ENCODE measurements around the gene SLC9A9.

The SLC9A9 gene

DNA sequence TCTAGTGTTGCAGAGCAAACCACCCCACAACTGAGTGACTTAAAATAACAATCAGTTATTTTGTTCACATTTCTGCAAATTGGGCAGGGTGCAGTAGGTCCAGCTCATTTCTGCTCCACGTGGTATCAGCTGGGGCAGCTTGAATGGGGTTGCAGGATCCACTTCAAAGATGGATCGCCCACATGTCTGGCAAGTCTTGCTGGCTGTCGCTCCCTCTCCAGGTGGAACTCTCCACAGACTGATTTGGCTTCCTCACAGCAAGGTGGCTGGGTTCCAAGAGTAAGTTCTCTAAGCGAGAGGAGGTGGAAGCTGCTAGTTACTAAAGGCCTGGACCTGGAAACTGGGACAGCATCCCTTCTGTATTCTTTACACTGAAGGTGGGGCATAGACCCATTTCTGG is 213.3 kb downstream of the SLC9A9 start:
- DNase-seq = no peak

DNA sequence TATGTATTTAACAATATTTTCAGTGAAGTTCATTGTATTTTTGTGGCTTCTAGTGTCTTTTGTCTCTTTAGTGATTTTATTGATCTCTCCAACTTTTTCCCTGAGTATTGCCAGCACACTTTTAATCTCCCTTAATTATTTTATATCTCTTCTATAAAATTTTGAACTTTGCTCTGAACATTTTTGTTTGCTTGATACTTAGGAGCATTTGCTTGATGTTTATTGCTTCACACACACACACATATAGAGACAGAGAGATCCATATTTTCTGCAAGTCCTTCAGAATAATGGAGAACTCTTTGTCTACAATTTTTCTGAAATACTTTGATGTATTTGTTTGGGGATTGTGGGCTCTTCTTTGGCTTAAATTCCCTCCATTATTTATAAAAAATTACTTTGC is 213.8 kb downstream of the SLC9A9 start:
- no peak for DNase-seq

DNA sequence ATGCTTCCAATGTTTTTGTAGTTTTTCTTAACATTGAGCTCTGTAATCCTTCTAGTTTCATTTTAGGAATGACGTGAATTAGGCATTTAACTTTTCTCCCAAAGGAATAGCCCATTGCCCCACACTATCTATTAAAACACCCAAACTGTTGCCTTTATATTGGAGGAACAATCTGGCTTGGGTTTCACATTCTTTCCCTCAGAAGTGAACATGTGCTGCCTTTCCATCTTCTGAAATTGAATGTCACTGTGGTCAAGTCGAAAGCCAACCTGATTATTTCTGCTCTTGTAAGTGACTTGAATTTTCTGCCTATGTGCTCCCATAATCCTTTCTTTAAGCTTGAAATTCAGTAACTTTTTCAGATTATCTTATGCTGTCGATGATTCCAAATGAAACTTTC is 214.5 kb downstream of the SLC9A9 start:
- DNase-seq = no peak

DNA sequence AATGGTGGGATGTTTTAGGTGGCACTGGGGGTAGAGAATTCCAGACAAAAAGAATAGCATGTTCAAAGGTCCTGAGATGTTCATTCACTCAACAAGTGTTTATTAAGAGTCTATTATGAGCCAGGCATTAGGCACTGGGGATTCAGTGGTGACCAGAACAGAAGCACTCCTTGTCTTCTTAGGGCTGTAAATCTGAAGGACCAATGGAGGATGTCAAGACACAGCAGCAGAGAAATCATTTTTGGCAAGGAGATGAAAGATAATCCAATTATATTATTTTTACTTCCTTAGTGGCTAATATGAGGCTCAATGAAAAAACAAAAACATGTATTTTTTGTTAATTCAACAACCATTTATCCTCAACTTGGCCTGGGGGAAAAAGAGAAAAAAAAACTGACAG is 218.5 kb downstream of the SLC9A9 start:
- DNase-seq = no peak

DNA sequence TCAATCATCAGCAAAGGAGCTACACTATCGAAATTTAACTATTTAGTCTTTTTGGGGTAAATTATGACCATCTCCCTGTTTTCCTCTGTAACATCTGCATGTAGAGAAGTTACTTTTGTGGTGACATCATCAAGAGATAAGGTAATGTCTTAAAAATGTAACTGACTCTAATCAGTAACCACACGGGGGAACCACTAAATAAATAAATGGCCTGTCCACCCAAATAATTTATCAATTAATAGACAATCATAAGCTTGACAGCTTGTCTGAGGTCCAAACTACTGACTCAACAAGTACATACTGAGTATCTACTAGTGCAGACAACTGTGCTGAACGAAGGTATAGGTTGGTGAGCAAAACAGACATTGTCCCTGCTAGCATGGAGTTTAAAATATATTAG is 219.3 kb downstream of the SLC9A9 start:
- DNase-seq = no peak

DNA sequence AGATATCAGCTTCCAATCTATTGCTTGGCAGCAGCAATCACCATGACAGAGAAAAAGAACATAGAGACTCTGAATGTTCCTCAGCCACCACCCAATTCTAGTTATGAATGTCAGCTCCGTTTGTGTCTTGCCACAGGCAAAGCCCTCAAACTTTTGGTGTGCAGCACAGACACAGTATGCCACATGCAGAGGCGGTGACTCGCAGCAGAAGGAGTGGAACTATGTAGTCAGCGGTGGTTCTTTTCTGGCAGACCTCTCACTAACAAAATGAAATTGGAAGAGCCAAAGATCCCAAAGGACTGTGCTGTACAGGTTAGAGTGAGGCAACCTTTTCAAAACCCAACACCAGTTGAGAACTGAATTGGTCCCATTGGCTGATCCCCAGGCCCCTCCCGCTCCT is 220.9 kb downstream of the SLC9A9 start:
- no peak for DNase-seq

DNA sequence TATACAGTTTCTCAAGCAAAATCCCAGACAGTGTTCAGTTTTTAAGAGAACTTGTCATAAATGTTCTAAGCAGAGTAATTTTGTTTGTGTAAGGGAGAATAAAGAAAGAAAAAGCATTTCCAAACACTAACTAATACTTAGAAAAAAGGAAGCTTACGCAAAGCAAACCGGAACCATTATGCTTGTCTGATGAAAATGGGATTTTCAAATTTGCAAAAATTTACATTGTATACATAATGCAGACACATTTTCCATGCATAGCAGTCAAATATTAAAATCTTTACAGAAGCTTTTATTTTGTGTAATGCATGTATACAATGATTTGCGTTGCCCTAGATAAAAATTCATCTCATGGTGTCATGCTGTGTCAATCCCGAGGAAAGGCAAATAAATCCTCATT is 229.0 kb downstream of the SLC9A9 start:
- no peak for DNase-seq

DNA sequence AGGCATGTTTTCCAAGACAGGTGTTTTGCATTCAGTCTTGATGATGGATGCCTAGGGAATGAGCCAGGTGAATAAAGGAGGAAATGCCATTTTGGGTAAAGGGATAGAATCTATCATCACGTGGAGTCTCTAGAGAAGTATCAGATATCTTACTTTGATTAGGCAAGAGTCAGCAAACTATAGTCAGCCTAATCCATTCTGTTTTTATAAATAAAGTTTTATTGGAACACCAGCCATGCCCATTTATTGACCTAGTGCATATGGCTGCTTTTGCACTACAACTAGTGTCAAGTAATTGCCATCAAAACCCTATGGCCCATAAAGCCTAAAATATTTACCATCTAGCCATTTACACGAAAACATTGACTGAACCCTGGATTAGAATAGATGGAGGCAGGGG is 231.2 kb downstream of the SLC9A9 start:
- no peak for DNase-seq

DNA sequence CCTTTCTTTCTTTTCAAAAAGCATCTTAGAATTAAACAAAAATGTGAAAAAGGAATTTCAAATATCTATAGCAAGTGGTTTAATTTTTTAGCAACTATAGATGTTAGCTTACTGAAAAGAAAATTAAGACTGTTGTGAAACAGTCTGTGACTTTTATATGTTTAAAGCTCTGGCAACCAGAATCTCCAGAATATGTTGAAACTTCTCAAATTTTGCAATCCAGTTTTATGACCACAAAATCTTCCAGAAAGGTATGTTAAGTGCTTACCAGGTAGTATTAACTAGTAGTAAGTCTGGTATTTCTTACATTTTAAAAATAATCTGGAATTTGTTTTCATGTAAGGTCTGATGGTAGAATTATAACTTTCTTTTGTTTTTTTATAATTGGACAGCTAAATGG is 235.0 kb downstream of the SLC9A9 start:
- no peak for DNase-seq

DNA sequence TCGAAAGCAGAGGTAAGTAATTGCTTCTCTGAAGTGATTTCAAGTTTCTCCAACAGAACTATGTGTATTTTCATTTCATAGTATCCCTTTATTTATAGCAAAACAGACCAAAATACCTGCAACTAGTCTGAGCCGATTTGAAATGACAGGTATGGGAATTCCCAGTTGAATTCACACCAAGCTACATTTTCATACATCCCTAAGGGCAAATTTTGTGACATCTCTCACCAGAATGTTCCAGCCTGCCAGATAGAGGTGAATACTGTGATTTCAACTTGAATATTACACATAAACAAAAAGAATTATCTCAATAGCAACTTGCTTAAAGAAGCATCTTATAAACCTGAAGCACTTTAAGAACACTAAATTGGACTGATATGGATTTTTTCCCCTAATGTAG is 235.7 kb downstream of the SLC9A9 start:
- no peak for DNase-seq

DNA sequence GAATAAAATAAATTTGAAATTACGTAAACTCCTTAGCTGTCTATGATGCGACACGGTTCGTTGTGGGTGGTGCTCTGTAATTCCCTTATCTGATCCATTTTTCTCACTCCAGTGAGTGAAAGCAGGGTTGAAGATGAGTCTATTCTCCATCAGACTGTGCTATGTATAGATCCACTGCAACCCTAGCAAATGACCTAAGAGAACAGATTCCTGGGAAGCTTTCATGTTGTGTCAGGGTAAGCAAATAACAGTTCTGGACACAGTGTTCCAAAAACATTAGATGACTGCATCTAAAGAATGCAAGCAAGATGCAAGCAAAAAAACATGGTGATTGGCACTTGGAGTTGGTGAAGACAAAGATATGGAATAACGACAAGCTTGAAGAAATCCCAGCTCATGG is 239.3 kb downstream of the SLC9A9 start:
- DNase-seq = no peak

DNA sequence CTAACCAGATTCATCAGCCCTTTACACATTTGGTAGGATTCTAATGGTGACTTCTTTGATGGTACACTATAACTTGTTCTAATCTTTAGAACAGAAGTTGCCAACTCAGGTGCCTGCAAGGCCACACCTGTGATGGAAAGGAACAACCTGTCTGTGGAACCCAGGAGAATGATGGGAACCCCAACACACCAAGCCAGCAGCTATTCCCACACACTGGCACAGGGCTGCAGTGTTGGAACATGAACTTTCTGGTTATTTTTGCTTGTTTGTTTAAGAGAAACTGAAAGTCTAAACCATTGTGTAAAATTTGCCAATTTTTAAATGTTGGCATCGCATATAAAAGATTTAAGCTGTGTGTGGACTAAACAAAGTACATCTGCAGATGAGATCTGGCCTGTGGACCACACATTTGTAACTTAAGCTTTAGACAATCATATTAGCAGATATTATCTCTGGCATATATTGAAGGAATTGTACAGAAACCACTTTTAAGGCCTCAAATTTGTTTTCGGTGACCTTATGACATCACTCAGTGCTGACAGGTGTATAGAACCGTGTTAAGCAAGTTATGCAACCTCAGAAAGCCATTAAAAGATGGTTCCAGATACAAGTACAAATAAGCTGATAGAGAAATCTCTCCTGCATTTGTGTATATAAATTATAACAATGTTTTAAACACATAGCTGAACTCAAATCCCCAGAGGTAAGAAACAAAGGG is 242.9 kb downstream of the SLC9A9 start:
- no peak for DNase-seq

DNA sequence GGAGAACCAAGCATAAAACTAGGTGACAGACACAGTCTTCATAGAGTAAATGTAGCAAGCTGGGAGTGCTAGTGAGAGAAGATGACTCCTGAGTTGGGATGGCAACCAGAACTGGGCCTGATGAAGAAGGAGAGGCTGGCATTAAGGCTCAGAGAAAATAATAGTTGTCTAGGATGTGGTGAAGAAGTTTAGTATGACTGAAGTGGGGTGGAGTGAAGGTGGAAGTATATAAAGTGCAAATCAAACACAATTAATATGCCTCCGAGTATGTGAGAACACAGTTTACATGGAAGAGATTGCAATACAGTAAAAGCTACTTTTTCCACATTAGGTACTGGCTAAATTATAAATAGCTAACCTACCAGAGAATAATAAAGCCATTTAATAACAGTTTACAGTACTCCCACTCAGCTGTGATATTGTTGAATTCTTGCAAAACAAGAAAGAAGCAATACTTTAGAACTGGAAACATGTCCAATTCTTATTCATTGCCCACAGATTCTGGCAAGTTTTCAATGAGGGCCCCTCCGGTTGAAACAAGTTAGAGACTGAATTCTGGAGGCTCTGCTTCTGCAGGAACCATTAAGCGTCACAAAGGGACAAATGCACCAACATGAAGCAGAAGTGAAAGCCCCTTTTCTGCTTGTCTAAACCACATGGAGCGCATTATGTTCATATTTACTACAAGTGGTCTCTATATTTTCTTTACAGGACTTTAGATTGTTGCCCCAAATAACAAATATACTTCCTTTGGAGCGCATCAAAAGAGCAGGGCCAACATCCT is 243.7 kb downstream of the SLC9A9 start:
- DNase-seq = no peak

DNA sequence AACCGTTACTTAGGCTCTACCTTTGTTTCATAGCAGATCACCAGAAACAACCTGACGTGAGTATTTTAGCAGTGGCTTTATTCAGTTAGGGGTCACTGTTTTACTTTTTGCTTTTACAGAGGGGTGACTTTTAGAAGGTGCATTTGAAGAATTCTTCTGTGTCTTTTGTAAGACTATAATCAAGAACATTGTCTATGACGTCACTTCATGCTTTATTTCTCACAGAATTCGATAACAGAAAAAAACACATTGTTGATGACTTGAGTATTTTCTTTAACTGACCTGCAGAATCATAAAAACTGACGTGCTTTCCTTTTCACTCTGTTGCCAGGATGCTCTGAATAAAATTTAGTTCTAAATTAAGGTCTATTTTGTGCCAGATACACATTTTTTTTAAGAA is 244.5 kb downstream of the SLC9A9 start:
- DNase-seq = no peak

DNA sequence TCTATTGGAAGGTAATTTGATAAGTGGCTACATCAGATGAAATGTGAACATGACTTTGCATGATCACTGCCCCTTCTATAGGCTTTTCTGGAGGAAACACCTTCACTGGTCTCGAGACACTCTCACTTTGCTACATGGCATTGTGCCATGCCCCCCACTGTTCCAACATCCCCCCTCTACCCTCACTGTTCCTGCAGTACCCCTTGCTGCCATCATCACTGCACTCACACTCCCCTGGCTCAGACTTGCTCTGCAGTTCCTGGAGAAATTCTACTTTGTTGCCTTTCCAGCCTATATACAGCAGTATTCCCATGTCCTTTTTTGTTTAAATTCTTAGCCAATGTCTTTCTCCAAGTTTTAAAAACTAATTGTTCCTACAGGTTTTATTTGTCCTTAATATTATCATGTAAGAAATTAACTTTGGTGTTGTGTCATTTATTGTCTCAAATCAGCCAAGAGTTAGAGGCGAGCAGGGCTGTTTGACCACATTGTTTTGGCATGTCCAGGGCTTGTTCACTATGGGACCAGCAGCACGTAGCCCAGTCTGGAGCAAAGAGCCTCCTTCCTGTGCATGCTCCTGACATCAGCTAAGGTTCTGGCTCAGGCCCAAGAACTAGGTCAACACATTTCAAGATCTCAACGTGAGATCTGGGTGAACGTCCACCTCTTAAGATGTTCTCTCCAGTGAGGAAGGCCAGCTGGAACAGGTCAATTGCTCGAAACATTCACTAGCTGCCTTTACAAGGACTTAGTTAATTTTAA is 246.4 kb downstream of the SLC9A9 start:
- no peak for DNase-seq

DNA sequence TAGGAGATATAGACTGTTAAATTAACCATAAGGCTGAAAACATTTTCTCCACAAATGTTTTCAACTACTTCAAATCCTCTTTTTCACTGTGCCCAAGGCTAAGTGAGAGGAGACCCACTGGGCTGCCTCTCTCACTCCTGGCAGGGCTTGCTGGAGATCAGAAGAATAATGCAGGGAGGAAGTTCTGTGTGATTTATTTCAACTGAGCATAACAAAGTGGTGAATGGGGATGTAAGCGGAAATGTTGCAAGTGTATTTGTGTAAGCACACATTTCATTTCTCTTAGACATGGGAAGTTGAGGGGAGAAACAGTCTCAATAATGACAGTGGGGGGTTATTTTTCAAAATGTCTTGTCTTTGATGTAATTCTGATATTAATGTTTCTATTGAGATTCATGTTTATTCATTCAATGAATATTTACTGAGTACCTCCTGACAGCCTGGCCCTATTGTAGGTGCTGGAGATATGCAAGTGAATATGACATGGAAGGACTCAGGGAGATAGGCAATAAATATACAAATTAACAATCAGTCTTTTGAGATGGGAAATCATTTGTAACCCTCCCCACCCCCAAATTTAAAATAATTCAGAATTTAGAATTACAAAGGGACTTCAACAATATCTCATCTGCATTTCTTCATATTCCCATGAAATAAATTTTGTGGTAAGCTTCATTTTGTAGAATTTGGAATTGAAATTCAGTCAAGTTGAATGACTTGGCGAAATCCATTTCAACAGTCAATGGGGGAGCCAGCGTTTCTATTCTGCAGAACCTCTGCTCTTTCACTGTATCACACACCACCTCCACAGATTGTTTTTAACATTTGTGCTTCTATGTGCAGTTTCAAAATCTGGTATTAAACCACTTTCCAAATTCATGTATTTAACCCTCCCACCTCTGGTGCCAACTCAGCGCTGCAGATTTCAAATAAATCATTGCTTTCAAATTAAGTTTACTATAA is 247.2 kb downstream of the SLC9A9 start:
- DNase-seq = no peak

DNA sequence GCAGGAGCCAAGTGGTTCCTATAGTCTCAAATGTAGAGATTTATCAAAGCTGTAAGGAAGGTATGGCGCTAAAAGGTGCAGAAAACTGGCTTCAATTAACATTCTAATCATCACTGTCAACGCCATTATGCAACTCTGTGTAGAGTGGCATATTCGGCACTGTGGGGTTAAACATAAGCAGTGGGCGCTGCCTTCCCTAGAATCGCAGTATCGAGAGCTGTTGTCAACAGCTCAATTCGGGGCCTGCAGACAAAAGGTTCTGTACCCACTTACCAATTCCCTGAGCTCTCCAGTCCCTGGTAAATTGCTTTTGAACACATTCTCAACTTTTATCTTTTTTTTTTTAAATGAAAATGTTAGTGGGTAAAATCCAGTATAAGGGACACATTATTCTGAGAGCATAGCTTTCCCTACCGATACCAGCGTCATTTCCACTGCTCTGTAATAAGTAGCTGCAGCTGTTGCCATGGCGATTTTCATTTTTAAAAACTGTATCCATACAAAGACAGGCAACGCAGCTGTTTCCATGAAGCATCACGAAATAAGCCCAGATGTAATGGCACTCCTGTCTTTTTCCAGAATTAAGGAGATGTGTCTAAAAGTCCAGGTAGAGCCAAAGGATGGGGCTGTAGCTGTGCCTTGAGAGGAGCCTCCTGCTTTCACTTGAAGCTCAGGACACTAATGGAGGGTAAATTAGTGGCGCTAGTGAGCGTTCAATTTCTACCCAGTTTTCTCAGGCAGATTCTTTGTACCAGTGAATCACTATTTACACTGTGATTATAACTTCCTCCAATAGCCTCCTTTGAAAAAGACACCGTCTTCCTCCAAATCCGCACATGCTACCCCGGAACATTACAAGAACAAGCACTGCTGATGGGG is 250.3 kb downstream of the SLC9A9 start:
- no peak for DNase-seq

DNA sequence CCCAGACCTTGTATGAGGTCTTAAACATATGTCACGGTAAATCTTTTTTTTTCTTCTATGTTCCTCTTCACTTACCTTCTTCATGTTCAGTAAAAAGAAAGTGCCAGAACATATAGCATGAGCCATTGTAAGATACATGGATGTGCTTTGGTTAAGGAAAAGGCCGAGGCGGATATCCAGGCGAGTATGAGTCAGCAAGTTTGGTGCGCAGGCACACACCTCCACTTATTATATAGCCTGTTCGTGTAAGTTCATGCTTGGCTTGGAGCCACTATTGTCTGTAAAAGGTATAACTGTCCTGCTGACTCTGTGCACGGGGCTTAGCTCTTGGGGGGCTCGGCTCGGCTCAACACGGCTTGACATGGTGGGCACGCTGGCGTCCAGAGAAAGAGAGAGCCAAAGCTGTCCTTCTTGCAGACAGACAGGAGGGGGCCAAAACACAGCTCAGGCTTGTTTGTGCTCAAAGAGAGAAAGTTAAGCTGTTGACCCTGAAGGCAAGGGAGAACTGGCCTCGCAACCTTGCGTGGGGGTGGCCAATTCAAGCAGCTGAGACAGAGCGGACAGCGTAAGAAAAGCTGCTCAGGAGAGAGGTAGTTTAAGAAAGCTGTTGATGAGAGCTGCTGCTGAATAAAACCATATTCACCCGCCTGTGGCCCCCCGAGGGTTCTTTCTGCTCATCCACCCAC is 251.2 kb downstream of the SLC9A9 start:
- DNase-seq = no peak

DNA sequence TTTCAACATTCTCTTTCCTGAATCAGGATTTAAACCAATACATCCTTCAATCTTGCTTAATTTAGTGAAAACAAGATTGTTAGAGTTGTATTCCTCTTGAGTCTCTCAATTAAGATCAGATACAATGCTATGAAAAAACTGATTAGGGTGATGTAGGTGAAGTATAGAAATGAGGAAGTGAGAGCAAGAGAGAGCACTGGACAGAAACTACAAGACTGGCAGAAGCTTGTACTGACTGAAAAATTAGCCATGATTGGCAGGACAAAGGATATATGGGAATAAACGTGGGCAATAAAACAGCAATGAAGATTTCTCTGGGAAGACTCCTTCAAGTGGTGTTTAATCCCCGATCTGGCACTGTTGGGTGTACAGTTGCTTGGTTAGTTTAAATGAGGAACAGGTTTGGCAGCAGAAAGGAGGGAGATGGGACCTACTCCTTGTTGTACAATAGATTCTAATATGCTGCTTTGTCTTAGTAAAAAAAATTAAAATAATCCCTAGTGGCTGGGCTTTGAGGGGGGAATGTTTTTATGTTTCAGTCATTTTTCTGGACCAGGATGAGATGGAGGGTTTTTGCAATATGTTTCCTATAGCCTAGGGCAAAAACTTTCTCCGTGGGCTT is 252.7 kb downstream of the SLC9A9 start:
- no peak for DNase-seq

DNA sequence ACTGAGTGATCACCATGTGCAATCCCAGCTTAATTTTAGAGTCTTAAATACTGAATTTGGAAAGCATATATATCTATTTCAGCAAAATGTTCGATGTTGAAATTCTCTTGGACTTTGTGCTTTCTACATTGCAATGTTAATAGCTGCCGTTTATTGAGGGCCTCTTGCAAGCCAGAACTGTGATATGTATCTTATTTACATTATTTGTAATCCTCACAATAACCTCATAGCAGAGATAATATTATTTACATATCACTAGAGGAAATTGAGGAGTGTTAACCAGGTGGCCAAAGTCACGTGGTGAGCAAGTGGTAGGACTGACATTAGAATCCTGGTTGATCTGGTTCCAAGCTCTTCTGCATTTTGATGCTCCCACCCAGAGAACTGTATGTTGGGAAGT is 254.1 kb downstream of the SLC9A9 start:
- DNase-seq = no peak

DNA sequence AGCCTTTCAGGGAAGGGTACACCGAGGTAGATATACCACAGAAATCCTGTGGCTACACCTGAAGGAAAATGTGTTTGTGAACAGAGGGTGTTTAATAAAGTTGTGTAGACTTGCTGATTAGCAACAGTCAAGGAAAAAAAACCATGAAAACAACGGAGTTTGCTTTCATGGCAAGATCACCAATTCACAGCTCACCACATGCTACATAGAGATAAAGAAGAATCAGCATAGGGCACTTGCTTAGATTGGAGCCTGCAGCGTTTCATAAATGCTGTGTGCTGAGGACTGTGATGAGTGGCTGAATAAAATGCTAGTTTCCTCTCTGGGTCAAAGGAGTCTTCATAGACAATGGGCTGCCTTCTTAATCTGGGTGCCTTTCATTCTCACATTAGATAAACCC is 257.6 kb downstream of the SLC9A9 start:
- DNase-seq = no peak

Data from effector CD8-positive, alpha-beta T cell (primary cell).